ENCODE results near the gene CASTOR2. TPM values are rescaled to one million over a fixed set of nuclear protein-coding genes. Genes with fewer than 3 reads are reported as not detected.

Gene CASTOR2
- total and polyA plus RNA-seq, 2 of the 13 experiments (the other 11 are each of a cell fraction or from before 2014, with no cell fraction given), result 7.0 to 8.7 TPM

DNA sequence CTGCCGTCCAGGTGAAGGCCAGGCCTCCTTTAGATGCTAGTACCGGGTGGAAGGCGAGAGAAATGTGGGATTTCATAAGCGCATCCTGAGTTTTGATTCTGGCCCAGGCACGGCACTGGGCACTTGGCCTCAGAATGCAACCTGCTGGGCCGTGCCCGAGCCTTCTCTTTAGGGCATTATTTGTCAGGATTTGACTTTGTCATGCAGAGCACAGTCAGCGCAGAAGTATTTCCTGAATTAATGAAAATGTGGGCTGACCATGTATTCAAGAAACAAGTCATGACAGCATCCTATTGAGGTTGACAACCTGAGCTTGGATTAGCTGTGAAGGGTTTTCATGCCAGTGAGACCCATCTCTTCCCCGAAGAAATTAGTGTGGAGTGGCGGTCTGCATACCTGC is 74.7 kb downstream of the CASTOR2 start (continued):
- no peak for TF ChIP-seq CCAR2 (optimal IDR thresholded peaks at IDR 0.05; ENCODE audit: low read depth, low read length)
- TF ChIP-seq ZNF101 (CRISPR knock-in tag; IDR thresholded peaks at IDR 0.05; ENCODE audit: borderline replicate concordance, low read depth), result no peak
- no peak for TF ChIP-seq ZBTB1 (CRISPR knock-in tag; IDR thresholded peaks at IDR 0.05; ENCODE audit: borderline replicate concordance)
- no peak for TF ChIP-seq HNRNPH1 (optimal IDR thresholded peaks at IDR 0.05; ENCODE audit: low read depth, low read length)
- TF ChIP-seq SOX13 (IDR thresholded peaks at IDR 0.05), result no peak
- TF ChIP-seq SOX13 (CRISPR knock-in tag; conservative IDR thresholded peaks at IDR 0.05 in 1 of 2, IDR thresholded peaks at IDR 0.05 in 1 of 2), result no peak
- TF ChIP-seq SMC3 (IDR thresholded peaks at IDR 0.05; ENCODE audit: low read length), result no peak

DNA sequence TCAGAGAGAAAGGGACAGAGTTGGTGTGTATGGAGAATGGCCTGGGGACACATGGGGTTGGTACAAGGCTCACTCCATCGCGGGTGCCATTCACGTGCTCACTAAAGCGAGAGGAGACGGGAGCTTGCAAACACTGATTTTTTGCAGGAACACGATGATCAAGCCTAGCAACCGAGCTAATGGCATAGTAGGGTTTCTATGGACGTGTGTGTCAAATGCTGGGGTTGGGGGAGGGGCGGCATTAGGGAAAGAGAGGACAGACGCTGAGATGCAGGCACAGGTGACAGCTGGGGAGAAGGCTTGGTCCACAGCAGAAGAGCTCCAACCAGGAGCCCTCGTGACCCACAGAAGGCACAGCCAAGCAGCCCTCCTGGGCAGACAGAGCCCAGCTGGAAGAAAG is 75.2 kb downstream of the CASTOR2 start:
- H3K27ac ChIP-seq (ENCODE audit: extremely low read length, insufficient read depth, low read length), result no peak overlapping the region
- H3K4me2 ChIP-seq (ENCODE audit: low read depth, low read length), result no peak overlapping the region
- H2AFZ ChIP-seq (ENCODE audit: low read length), result no peak overlapping the region
- H3K9me3 ChIP-seq (ENCODE audit: low read length), result no peaks in the 10 kb centered on the region
- CTCF ChIA-PET (ENCODE audit: low intra/inter-chr PET ratio, low total read pairs), result no interaction called here
- intact Hi-C loops (cut with micrococcal nuclease; ENCODE audit: unreplicated experiment), result no loop called here
- POLR2A ChIA-PET, result no interaction called here
- in situ Hi-C loops (cut with HindIII; ENCODE audit: extremely low pct_ligation_motif_present, low pct_unique_long_range_greater_than_20kb), result no loop called here
- no peak overlapping the region for H3K9ac ChIP-seq (ENCODE audit: insufficient read depth, low read depth, low read length)
- H3K36me3 ChIP-seq (replicated peaks in 1 of 2; ENCODE audit: control insufficient read depth in 1 of 2, insufficient read depth in 2 of 2, low read length in 2 of 2), result peaks cover 5 to 12% of the 10 kb centered on the region in 2 experiments; a peak in 2 of 5 replicates
- H3K79me2 ChIP-seq (ENCODE audit: insufficient read depth, low read length), result no peaks in the 10 kb centered on the region
- 96% methylated on average over 11 of the region's 11 CpGs for WGBS (ENCODE audit: low lambda C conversion rate)
- TF ChIP-seq ZNF224 (CRISPR knock-in tag; IDR thresholded peaks at IDR 0.05), result no peak
- TF ChIP-seq CHCHD3 (CRISPR knock-in tag; IDR thresholded peaks at IDR 0.05), result no peak
- TF ChIP-seq ZNF75D (CRISPR knock-in tag; IDR thresholded peaks at IDR 0.05; ENCODE audit: borderline replicate concordance), result no peak
- TF ChIP-seq ZNF775 (CRISPR knock-in tag; IDR thresholded peaks at IDR 0.05; ENCODE audit: borderline replicate concordance), result no peak
- TF ChIP-seq NFE2 (CRISPR knock-in tag; IDR thresholded peaks at IDR 0.05), result no peak
- no peak for TF ChIP-seq NBN (conservative IDR thresholded peaks at IDR 0.05)
- no peak for TF ChIP-seq ZMAT3 (CRISPR knock-in tag; conservative IDR thresholded peaks at IDR 0.05)
- TF ChIP-seq TOPORS (CRISPR knock-in tag; IDR thresholded peaks at IDR 0.05), result no peak
- TF ChIP-seq, protein P1, sequence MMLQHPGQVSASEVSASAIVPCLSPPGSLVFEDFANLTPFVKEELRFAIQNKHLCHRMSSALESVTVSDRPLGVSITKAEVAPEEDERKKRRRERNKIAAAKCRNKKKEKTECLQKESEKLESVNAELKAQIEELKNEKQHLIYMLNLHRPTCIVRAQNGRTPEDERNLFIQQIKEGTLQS (CRISPR knock-in tag; IDR thresholded peaks at IDR 0.05), result no peak
- TF ChIP-seq, protein P2, sequence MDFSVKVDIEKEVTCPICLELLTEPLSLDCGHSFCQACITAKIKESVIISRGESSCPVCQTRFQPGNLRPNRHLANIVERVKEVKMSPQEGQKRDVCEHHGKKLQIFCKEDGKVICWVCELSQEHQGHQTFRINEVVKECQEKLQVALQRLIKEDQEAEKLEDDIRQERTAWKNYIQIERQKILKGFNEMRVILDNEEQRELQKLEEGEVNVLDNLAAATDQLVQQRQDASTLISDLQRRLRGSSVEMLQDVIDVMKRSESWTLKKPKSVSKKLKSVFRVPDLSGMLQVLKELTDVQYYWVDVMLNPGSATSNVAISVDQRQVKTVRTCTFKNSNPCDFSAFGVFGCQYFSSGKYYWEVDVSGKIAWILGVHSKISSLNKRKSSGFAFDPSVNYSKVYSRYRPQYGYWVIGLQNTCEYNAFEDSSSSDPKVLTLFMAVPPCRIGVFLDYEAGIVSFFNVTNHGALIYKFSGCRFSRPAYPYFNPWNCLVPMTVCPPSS (IDR thresholded peaks at IDR 0.05), result no peak
- no peak for TF ChIP-seq BRD4 (CRISPR knock-in tag; IDR thresholded peaks at IDR 0.05)
- no peak for TF ChIP-seq ZNF343 (CRISPR knock-in tag; IDR thresholded peaks at IDR 0.05)
- TF ChIP-seq CCAR2 (optimal IDR thresholded peaks at IDR 0.05; ENCODE audit: low read depth, low read length), result no peak
- TF ChIP-seq, protein P3, sequence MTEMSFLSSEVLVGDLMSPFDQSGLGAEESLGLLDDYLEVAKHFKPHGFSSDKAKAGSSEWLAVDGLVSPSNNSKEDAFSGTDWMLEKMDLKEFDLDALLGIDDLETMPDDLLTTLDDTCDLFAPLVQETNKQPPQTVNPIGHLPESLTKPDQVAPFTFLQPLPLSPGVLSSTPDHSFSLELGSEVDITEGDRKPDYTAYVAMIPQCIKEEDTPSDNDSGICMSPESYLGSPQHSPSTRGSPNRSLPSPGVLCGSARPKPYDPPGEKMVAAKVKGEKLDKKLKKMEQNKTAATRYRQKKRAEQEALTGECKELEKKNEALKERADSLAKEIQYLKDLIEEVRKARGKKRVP (CRISPR knock-in tag; IDR thresholded peaks at IDR 0.05), result no peak
- no peak for TF ChIP-seq ZNF33A (CRISPR knock-in tag; IDR thresholded peaks at IDR 0.05; ENCODE audit: borderline replicate concordance)
- no peak for TF ChIP-seq GTF2F1 (IDR thresholded peaks at IDR 0.05; ENCODE audit: low read length)
- no peak overlapping the region for H3K4me3 ChIP-seq (replicated peaks in 1 of 3; ENCODE audit: insufficient read depth in 1 of 3, low read depth in 2 of 3, low read length in 3 of 3)
- no peak for ATAC-seq
- FAIRE-seq, result no peak
- H4K20me1 ChIP-seq (ENCODE audit: insufficient read depth, low read length), result no peaks in the 10 kb centered on the region
- no peak for DNase-seq (ENCODE audit: low spot score)
- no peaks in the 10 kb centered on the region for H3K4me1 ChIP-seq (ENCODE audit: insufficient read depth, low read length)
- H3K27me3 ChIP-seq (ENCODE audit: control insufficient read depth in 1 of 2, insufficient read depth in 2 of 2, low read length in 2 of 2), result no peaks in the 10 kb centered on the region
- no TSS peak for BruUV-seq (replicated peaks)

Measured in HepG2 (cell line).